CD4-positive, alpha-beta T cell treated with Interleukin-17A for 4 hours (primary cell): ENCODE results near the gene S100A10.

Experiments used
- DNase-seq: peaks from one replicate; pipeline ENCODE4 v3.0.0-alpha.2; 2020; ENCODE audit warnings: mixed read lengths

Gene S100A10

DNA sequence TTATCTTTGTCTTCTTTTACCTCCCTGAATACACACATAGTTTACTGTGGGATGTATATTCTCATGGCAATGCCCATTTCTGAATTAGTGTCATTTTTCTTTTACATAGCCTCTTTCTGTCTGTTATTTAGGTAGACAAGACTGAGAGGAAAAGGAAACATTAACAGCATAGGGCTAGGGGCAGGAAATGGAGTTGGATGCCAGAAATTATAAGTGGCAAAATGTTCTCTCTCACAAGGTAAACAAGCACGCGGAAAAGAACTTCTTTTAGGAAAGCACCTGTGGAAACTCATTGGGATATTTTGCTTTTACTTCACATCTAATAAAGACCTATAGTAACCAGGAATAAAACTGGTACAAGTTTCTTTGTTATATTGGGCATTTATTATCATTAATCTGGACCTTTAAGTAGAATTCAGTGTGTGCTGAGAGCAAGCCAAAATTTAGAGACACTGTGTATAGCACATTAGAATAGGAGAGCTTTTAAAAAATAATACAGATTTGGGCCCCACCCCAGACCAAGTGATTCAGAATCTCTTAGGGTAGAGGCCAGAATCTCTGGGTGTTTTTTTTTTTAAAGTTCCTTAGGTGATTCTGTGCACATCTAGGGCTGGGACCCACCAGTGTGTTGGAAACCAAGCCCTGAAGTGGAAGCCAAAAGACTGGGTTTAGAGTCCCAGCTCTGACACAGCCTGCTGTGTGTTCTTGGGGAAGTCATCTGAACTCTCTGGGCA is 32.7 kb downstream of the S100A10 start:
- no peak for DNase-seq

DNA sequence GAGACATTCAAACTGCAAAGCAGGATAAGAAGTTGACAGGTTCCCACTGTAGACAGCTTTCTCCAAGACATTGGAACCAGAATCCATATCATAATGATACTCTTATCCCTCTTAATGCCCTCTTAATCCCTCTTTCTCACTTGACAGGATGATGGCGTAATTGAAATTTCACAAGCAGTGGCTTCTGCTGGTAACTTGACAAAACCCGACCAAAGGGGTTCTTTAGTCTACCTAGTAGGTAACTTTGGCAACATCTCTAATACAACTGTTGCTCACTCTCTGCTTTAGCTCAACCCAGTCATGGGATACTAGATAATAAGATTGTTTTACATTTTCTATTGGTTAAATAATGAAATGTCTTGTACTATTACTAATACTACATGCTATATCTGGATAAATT is 34.7 kb downstream of the S100A10 start:
- DNase-seq = no peak

DNA sequence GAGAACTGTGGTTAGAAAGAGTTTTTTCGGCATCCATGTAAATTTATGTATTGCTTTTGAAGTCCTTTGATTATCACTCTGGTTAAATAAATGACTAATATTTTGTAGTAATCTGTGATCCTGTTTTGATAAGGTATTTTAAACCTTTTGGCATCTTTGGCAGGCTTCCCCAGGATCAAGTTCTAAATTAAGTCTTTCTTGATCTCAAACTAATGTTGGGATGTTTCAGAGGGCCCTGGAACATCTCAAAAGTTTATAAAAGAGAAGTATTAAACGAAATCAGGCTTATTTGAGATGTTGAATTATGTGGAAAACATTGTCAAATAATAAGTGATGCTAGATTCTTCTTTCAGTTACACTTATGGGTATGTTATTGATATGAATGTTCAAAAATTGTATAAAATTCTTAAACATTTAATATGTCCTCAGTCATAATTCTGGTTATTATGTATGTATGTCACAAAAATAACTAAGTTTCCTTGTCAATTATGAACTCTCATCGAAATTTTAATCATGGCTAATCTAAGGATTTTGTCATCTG is 36.6 kb downstream of the S100A10 start:
- DNase-seq = no peak

DNA sequence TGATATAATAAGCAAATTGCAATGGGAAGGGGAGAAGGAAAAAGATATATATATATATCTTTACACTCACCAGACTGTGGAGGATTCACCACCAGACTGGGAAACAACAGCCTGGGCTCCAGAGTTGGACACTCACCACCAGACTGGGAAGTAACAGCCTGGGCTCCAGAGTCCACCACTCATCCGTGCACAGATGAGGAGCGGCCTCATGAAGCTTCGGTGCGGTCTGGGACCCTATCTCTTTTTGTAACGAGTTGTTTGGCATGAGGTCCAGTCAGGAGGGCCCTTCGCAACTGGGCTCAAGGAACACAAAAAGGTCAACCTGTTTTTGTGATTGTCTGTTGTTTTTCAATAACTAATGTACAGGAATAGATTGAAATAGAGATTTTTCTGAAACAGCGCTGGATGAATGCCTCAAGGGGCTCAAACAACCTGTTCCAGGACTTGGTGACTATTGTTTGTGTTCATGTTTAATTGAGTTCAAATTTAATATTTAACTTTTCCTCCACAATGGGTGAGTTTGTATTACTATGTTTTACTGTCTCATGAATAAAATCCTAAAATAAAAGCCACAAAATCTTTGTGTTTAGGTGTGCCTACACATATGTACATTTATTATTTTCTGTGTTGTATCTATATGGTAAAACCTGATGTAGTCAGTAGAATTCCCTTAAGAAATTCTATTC is 40.1 kb downstream of the S100A10 start:
- DNase-seq = no peak

DNA sequence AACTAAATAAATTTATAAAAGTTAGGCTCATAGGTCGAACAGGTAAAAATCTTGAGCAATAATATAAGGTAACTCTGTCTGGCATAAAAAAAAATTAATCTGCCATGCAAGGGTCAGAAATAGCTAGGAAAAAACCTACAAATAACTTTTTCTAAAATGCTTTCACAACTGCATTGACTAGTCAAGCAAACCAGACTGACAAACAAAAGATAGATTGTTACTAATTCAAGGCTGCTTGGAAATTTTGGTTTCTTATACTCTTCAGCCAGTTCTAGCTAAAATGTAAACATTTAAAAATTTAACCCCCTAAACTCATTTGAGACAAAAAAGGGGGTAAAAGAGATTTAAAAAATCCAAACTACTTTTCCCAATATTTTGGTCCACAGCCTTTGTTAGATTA is 40.8 kb downstream of the S100A10 start:
- no peak for DNase-seq

DNA sequence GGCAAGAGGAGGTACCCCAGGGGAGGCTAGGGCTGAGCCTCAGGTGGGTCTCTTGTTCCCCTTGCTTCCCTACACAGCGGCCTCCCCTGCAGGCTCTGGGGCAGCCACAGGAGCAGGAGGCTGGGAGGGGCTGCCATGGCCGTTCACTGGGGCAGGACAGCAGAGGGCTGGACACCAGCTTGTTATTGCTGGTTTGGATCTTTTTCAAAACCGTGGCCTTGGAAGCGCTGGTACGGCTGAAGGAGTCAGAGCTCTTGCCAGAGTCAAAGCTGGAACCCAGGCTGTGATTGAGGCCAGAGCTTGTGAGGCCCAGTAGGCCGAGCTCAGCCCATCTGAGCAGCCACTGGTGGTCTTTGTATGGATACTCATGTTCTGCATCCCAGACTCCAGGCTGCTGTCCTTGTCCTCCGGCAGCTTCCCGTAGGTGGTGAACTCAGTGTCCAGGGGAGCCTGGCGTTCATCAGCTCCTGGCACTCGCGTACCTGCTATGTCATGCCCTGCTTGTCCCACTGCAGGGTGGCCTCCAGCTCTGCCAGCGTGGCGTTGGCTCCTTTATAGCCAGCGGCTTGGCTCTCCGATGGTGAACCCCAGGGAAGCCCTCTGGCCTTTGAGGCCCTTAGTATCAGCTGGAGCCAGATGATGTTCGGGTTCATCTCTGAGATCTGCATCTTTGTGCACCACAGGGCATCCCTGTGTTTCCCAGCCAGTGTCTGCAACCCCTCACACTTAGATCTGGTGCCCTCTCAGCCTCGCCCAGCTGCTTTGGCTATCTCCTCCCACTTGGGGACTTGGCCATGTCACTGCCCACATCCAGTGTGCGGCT is 44.1 kb downstream of the S100A10 start:
- DNase-seq = no peak

DNA sequence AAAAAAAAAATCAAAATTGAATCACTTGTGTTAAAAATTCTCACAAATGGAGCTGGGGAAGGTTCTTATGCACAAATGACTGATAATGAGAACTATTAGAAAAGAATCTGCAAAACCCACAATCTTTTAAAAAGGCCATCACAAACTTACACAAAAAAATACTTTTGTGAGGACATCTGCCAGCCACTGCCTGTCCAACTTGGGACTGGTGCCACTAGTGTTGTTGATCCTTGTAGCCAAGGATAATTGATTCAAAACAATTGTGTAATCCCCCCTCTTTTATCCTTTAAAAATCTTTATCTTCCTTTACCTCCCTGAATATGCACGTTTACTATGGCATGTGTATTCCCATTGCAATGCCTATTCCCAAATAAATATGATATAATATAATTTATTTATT is 45.2 kb downstream of the S100A10 start:
- no peak for DNase-seq

DNA sequence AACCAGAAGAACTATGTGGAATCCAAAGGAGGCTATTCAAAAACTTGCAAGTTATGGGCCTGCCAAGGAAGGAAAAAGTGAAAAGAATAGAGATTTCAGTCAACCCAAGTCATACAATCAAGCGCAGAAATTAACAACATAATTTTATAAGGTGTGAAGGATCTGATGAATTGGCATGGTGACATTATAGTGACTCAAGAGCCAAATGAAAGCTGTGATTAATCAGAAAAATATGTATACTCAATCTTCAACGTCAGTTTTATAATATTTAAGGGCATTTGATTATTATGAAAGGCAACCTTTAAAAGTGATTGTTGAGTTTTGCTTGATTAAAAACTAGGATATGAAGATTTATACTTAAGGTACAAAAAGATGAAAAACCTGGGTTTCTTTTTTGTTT is 46.5 kb downstream of the S100A10 start:
- no peak for DNase-seq

DNA sequence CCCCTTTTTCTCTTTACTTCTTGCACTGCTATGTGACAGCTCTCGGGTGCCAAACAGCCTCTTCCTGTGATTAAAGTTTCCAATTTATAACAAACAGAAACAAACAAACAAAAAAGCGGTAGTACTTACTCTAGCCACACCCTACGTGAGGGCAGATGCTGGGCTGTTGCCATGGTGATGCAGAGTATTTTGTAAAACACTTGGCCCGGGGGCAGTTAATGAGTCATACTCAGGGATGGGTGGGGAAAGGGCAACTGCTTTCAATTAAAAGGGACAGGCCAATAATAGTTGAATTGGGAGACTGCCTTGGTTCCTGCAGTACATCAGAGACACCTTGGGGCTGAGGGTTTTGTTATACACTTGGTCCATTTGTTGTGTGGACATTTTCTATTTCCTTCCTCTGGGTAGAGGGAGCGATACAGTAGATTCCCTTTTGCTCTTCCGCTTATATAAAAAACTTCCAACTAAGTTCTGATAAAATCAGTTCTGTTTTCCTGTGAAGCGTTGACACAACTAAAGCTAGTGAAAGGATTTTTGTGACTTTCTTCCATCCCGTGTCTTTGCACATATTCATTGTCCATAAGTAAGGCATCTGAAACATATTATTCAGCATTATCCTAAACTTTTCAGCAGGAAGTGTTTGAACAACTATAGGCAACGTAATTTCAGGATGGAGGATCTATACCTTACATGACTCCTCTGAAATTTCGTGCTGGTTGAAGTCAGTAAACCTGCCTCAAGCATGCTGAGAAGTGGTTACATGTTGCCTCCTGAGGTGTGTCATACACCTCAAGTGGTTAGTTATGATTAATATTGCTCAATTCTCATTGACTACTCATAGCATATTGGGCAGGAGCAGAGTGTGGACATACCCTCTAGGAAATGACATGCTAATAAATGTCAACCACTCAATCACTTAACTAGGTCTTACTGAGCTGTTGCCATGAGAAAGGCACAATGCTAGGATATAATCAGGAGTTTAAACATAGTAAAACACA is 47.6 kb downstream of the S100A10 start:
- DNase-seq = peak; percentile 79

DNA sequence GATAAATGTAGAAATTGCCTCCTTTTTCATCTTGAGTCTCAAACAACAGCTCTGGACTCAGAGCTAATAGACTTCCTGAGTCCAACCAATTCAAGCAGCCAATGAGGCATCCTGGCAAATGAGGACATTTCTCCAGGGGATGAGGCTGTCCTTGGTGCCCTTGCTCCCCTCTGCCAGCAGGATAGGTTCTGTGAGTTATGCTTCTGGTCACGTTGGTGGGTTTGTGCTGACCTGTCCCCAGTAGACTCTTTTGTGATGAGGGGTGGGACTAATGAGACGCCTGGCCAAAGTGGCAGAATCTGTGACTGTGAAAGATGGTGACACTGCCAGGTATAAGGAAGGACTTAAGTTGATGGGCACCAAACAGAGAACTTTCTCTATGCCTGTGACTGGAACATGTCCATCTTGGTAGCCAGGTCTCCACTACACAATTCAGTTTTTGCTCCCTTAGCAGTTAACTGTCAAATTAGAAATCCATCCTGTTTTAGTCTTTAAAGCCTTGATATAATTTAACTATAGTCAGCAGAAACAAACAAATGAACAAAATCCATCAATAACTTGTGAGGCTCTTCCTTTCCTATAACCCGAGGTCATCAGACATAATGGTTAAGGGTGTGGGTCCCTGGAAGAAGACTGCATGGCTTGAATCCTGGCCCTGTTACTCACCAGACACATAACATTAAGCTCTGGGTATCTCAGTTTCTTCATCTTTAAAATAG is 48.6 kb downstream of the S100A10 start:
- DNase-seq = no peak

DNA sequence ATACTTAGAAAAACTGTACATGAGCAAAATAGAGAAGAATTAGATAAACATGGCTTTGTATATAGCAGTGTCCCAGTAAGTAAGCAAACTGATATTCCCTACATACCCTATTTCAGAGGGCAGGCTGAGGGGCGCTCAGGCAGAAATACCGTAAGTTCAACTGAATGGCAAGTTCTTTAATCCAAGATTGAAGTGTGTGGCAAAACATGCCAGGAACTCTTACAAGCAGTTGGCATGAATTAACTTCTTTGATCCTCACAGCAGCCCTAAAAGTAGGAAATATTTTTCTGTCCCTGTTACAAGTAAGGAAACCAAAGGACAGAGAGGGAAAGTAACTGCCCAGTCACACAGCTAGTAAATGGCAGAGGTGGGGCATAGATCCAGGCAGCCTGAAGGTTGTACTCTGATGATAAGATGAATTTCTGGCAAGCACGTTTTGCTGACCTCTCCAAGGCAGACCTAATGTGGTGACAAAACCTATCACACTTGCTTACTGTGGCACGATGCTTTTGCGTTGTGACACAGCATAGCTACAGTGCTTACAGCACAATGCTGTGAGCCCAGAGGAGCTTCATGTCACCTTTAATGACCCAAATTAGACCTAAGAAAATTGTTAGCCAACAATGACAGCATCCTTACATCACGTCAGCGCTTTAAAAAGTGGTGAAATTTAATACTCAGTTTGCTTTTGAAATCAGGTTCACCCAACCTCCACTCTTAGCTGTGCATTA is 49.4 kb downstream of the S100A10 start:
- DNase-seq = no peak

DNA sequence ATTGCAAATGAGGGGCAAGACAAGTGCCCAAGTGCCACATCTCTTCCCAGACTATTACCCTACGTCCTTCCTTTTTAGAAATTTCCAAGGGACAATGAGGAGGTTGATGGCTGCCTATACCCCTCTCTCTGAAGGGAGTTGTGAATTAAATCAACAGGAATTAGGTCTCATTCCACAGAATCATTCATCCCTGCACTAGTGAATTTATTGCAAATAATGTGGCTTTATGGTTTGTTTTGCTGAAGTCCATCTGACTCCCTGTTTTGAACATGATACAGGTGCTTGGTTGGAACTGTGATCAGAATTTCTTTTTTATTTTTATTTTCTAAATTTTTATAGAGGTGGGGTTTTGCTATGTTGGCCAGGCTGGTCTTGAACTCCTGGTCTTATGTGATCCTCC is 50.1 kb downstream of the S100A10 start:
- DNase-seq = no peak

DNA sequence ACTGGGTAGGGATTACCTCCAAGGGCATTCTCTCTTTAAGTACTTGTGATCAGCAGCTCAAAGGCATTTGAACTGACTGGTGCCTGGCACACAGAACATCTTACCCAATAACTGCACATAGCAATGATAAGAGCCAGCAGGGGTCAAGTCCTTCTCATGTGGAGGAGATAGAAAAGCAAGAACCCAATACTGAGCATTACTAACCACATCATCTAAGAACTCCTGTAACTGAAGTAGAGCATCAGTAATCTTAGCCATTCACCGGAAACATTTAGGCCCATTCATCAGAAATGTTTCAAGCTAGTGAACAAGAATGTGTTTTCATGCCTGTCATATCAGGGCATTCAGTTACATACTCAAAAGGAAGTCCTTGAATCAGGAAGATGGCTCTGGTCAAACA is 50.8 kb downstream of the S100A10 start:
- no peak for DNase-seq

DNA sequence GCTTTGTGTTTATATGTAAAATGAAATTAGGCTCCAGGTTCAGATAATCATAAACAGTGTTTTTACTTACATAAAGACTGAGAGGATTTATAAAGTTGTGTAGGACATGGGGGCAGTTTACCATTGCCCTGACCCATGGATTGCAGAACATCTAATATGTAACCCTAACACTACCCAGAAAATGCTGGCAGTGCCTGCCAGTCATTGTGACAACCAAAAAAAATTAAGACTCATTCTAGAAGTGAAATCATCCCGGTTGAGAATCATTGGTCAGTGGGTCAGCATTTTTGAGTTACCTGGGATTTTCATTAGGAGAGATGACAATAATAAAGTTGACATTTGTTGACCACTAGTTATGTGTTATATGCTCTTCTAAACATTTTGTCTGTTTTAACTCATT is 53.1 kb downstream of the S100A10 start:
- no peak for DNase-seq

DNA sequence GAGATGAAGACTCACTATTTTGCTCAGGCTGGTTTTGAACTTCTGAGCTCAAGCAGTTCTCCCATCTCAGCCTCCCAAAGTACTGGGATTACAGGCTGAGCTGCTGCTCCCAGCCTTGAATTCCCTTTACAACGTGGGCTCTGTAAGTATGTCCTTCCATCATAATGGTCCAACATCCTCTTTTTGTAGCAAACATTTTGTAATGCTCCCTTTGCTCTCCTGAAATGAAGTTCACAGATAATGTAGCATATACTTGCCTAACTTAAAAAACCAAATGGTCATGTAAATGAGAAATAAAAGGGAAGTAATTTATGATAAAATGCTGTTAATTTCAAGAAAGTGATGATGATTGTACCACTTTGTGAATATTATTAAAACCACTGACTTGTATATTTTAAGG is 53.9 kb downstream of the S100A10 start:
- no peak for DNase-seq

DNA sequence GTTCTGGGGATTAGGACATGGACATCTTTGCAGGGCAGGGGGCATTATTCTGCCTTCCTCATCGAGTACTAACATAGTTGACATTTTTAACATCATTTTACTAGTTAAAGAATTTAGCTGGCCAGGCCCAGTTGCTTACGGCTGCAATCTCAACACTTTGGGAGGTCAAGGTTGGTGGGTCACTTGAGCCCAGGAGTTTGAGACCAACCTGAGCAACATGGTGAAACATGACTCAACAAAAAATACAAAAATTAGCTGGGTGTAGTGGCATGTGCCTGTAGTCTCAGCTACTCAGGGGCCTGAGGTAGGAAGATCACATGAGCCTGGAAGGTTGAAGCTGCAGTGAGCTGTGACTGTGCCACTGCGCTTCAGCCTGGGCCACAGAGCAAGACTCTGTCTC is 54.5 kb downstream of the S100A10 start:
- DNase-seq = no peak

DNA sequence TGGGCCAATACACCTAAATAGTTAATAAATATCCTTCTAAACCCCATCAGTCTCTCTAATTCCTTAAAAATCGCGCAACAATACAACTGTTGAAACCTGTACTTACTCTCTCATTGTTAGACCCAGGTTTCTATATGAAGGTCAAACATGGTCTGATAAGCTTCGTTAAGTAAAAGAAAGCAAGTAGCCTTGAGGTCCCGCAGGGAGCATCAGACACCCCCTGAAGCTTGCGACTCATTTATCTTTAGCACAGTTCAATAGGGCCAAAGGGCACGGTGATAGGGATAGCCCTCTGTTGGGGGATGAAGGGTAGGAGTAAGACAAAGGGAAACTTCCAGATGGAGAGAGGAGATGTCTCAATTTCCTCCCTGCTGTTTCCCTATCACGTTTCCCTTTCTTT is 57.0 kb downstream of the S100A10 start:
- DNase-seq = no peak

DNA sequence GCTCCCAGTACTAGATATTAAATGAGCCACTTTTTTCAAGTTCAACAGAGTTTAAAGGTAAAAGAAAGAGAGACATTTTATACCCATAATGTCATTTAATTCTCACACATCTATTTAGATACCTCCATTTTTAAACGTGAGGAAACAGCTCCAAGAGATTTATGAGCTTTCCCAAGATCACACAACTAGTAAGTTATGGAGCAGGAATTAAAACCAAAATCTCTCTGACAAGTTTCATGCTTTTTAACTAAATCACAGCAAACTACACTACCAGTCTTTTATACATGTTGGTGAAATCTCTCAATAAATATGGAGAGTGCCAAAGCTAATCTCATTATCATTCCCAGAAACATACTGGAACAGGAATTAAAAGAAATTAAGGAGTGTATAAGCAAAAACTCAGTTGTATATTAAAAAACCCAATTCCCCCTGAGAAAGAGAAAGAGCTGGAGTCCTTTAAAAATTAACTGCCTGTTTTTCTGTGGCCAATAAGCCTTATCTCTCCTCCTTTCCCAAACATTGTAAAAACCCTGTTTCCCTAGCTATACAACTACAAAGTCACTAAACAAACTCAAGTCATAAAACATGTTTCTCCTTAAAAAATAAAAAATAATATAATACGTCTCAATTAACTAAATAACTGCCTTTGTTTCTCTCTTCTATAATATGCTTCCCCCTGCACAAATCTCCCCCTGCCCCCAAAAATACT is 57.6 kb downstream of the S100A10 start:
- no peak for DNase-seq

DNA sequence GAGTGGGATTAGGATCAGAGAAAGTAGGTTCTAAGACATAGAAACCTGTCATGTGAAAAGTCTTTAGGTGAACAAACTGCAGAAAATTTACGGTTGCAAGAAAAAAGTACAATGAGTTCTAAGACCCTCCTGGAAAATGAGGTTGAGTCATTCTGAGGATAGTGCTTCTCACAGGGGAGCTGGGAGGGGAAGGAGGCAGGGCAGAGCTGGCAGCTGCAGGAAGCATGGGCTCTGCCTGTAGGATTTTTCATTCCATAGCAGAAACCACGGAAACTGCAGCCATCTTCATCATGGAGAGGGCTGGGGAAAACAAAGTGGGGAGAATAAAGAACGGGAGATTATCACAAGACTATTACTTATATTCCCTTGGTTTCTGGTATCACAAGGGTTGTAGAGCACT is 58.5 kb downstream of the S100A10 start:
- DNase-seq = no peak

DNA sequence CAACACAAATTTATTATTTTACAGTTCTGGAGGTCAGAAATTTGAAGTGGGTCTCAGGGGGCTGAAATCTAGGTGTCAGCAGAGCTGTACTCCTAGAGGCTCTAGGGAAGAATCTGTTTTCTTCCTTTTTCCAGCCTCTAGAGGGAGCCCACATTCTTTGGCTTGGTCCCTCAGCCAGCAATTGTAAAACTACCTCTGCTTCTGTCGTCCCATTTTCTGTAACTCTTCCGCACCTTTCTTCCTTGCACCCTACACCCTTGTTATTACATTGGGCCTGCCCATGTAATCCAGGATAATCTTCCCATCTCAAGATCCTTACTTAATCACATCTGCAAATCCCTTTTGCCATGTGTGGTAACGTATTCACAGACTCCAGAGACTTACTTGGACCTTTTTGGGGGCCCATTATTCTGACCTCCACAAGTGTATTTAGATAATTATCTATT is 59.6 kb downstream of the S100A10 start:
- peak; percentile 58 for DNase-seq
